T-helper 2 cell treated with Interferon-gamma antibody and Interleukin-4, amounts not matched to agents 100 ng/mL and 5 ng/mL, for 36 hours (primary cell): ENCODE data around the gene TPTE. TPM values are rescaled to one million over a fixed set of nuclear protein-coding genes. Genes with fewer than 3 reads are reported as not detected.
"Not testable (repeated sequence)": the region's sequence is repeated elsewhere in the genome, so short reads cannot be mapped to it uniquely, and the experiment has no call there.

Experiments
- intact Hi-C: fragments of 100-400 bp; cut with micrococcal nuclease; formaldehyde crosslinking; loops from one replicate; pipeline ENCODE4 v1.15.1; 2023
- total RNA-seq: library from RNA; stranded (reverse); gene quantifications from 2 replicates; pipeline ENCODE4 v1.2.3, GENCODE V29; 2022

The TPTE gene
- total RNA-seq, 1 donor from 2014 or later = not detected

DNA sequence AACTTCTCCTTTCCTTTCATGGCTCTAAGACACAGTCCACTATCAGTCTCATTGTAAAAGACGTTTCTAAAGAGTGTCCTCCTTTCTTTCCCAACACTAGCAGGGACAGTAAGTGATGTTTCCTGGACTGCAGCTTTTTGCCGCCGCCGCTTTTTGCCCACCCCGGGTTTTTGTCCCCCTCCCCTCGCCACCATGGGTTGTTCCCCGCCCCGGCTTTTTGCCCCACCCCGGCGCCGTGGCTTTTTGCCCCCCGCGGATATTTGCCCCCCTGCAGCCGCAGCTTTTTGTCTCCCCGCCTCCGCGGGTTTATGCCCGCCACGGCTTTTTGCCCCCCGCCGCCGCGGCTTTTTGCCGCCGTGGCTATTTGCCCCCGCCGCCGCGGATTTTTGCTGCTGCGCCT, 95.2 kb downstream of the TPTE start:
- intact Hi-C loops = no loop called here

DNA sequence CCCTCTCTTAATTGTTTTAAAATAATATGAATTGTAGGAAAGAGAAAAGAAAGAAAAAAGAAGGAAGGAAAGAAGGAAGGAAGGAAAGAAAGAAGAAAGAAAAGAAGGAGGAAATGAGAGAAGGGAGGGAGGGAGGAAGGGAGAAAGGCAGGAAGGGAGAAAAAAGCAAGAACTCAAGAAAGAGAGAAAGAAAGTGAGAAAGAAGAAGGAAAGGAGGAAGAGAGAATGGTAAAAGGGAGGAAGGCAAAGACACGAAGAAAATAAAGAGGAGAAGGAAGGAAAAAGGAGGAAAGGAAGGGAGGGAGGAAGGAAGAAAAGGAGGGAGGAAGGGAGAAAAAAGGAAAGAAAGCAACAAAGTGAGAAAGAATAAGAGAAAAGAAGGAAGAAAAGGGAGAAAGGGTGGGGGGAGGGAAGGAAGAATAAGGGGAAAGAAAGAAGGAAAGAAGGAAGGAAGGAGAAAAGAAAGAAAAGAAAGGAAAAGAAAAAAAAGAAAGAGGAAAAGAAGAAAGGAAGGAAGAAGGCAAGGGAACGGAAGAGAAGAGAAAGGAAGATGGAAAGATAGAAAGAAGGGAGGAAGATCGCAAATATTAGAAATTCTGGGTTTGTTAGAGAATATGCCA, 95.9 kb downstream of the TPTE start:
- intact Hi-C loops = not testable (repeated sequence)

DNA sequence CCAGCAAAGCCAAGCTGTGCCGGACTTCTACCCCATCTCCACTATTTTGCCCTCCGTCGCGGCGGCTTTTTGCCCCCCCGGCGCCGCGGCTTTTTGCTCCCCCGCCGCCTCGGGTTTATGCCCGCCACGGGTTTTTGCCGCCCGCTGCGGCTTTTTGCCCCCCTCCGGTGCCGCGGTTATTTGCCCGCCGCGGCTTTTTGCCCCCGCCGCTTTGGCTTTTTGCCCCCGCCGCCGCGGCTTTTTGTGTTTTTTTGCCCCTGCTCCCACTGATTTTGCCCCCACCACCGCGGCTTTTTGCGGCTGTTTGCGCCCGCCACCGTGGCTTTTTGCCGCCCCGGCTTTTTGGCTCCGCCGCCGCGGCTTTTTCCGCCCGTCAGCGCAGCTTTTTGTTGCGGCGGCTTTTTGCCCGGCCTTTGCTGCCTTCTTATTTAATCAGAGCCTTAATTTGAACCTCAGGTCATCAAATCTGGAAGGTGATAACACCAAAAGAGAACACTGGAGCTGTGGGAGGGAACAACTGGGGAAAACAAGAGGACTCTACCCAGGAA, 106.0 kb downstream of the TPTE start:
- intact Hi-C loops = no loop called here

DNA sequence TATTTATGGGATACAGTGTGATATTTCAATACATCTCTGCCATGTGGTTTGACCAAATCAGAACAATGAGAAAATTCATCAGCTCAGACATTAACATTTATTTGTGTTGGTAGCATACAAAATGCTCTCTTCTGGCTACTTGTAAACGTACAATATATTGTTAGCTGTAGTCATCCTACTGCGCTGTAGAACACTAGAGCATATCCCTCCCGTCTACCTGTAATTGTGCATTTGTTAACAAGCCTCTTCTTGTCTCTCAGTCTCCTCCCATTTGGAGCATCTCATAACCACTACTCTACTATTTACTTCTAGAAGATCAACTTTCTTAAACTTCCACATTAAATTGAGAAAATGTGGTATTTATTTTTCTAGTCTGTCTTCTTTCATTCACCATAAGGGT, 107.9 kb downstream of the TPTE start:
- intact Hi-C loops = not testable (repeated sequence)

DNA sequence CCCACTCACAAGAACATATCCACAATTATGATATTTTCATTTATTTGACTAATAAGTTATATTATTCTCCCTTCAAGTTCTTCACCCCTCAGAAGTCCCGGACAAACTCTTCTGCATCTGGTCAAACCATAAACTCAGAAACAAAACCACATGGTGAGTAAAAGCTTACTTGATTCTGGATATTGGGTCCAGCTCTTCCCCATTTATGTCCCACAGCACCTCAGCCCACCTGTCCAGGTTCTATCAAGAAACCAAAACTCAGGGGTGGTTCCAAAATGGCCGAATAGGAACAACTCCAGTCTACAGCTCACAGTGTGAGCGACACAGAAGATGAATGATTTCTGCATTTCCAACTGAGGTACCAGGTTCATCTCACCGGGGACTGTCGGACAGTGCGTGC, 109.4 kb downstream of the TPTE start:
- intact Hi-C loops = not testable (repeated sequence)

DNA sequence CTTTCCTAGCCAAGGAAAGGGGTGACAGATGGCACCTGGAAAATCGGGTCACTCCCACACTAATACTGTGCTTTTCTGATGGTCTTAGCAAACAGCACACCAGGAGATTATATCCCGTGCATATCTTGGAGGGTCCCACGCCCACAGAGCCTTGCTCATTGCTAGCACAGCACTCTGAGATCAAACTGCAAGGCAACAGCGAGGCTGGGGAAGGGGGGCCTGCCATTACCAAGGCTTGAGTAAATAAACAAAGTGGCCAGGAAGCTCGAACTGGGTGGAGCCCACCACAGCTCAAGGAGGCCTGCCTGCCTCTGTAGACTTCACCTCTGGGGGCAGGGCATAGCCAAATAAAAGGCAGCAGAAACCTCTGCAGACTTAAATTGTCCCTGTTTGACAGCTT, 109.9 kb downstream of the TPTE start:
- intact Hi-C loops = not testable (repeated sequence)

DNA sequence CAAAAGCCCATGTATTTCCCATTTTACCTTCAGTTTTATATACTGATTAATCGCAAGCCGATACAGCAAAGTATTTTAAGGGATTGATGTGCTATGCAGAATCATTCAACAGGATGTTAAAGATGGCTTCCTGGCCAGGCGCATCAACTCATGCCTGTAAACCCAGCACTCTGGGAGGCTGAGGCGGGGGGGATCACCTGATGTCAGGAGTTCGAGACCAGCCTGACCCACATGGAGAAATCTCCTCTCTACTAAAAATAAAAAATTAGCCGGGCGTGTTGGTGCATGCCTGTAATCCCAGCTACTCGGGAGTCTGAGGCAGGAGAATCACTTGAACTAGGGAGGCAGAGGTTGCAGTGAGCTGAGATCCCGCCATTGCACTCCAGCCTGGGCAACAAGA, 116.8 kb downstream of the TPTE start:
- intact Hi-C loops = not testable (repeated sequence)

DNA sequence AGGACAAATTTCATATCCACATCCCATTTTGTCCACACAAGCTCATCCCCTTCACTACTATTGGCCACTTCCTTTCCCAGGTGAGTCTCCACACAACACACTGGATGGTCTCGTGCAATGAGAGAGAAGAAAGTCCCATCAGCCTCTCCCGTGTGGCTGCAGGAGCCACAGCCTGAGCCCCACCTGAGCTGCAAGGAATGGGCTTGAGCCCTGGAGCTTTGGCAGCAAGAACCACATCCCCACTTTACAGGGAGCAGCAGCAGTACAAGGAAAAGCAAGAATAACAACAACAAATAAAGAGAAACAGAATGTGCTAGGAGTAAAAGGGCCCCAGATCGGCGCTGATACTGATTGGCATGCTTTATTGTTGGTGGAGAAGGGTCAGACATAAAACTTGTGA, 117.7 kb downstream of the TPTE start:
- intact Hi-C loops = no loop called here

DNA sequence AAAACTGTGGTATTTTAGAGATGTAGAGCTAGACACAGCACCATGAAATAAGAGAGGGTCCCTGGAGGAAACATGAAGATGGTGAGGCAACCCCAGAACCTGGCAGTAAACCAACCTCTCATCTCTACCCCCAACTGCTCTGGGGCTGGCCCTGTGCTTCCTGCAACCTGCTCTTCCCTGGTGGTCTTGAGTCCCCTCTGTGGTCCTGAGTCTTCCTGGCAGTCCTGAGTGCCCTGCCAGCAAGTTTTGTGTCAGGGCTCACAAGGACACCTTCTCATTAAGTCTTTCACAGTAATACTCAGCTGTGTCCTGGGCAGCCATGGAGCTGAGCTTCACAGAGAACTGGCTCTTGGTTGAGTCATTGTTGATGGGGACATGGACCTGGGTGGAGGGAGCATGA, 118.4 kb downstream of the TPTE start:
- intact Hi-C loops = not testable (repeated sequence)

DNA sequence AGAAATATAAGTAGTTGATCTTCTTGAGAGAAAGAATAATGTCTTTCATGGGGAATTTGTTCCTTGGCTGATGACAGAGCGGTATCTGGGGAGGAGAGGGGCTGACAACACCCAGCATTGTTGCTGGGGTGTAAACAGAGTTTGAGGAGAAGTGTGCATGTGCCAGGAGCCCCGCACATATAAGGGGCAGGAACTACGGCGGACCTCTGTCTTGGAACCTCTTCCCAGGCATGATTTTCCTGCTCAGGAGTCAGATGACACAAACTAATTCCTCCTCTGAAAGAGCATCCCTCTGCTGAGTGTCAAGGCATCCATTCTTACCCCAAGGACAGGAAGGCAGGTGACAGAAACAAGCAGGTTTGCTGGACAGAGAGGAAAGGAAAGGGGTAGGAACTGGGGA, 119.1 kb downstream of the TPTE start:
- intact Hi-C loops = no loop called here

DNA sequence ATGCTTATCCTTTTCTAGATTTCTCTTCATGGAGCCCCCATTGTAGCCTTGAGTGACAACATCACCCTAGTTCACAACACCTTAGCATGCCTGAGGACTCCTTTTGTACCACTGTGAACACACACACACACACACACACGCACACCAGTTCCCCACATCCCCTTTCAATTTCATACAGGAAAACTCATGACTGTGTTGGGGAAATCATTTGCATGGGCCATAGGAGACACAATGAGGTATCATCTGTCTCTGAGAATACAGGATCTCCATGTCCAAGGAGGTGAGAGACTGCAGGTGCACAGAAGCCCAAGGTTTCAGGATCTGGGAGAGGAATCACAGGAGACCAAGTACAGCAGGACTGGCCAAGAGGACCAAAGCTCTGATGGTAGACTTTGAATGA, 119.7 kb downstream of the TPTE start:
- intact Hi-C loops = no loop called here

DNA sequence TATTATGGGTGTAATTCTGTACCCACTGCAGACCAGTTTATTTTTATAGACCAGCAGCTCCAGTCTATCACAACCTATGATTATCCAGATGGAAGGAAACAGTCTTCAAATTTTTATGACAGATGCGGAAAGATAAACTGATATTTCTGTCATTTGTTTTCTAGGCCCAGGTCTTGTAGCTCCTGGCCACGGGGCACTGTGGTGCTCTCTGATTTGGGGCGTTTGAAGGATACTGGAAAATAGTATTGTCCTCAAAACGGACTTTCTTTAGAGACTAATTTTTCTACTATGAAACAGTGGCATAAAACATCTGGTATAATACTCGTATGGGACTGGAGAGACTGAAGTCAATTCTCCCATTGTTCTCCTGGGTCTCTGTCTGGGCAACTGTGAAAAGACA, 124.3 kb downstream of the TPTE start:
- intact Hi-C loops = not testable (repeated sequence)

DNA sequence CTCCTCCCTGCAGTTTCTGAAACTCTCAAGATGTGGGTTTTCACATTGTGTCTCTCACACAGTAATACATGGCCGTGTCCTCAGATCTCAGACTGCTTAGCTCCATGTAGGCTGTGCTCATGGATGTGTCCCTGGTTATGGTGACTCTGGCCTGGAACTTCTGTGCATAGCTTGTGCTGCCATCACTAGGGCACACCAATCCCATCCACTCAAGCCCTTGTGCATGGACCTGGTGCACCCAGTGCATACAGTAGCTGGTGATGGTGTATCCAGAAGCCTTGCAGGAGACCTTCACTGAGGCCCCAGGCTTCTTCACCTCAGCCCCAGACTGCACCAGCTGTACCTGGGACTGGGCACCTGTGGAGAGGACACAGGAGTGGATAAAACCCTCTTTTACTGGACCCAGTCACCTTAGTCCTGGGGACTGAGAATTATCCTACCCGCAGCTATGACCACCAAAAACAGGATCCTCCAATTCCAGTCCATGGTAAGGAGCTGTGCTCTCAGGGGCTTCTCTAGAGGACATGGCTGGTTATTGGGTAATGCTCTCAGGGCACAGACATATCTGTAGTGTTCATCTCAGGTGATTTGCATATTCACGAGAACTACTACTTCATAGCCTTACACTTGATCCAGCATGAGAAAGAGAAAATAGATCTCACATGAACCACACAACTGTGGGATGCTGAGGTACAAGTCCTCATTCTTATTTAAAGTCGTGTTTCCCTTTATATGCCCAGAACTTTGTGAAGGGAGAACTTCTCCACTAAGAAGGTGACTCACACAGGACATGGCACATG, 128.2 kb downstream of the TPTE start:
- intact Hi-C loops = not testable (repeated sequence)

DNA sequence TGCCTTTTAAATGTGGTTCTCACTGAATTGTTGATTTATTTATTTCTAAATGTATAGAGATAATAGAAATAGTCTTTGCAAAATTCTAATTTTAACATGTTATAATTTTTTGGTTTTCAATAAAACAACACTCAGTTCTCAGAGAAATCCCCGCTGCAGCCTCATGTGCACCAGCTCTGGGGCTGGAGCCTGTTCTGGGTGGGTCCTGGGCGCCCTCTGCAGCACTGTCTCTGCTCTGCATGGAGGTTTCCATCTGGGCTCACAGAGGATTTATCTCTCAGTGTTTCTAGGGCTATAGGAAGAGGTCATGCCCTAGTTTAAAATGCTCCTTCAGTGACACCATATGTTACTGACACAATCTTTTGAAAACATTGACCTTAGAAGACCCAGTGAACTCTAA, 128.9 kb downstream of the TPTE start:
- intact Hi-C loops = not testable (repeated sequence)
